Kidney epithelial cell (primary cell): ENCODE data around the gene FAM177B. TPM values are rescaled to one million over a fixed set of nuclear protein-coding genes. Genes with fewer than 3 reads are reported as not detected.
A peak's percentile ranks its signal among the peaks of the same experiment; 100 is the strongest.

Experiments used
- DNase-seq: peaks from one replicate; pipeline ENCODE4 v3.0.0-alpha.2; 2010; ENCODE audit warnings: low read depth
- H3K27me3 ChIP-seq: 2 replicates; pipeline ENCODE4 v1.6.0; 2011; ENCODE audit warnings: low read length; ENCODE audit not compliant: control insufficient read depth, insufficient read depth
- H3K36me3 ChIP-seq: 2 replicates; pipeline ENCODE4 v1.5.1; 2011; ENCODE audit warnings: low read length; ENCODE audit not compliant: control insufficient read depth, insufficient read depth
- H3K4me3 ChIP-seq: 2 replicates; pipeline ENCODE4 v1.5.1; 2011; ENCODE audit warnings: low read depth, mild to moderate bottlenecking, control low read depth, low read length
- total RNA-seq: library from RNA; depleted of rRNA; stranded (reverse); fragments of >200 nt; gene quantifications from 2 replicates; pipeline ENCODE4 v1.2.3, GENCODE V29; 2015
- TF ChIP-seq, protein P1 (sequence below): IDR thresholded peaks from 2 replicates; pipeline ENCODE4 v1.5.1; 2011; ENCODE audit warnings: mild to moderate bottlenecking, moderate library complexity, low read length, control low read depth, inconsistent platforms; ENCODE audit not compliant: insufficient read depth, poor library complexity, severe bottlenecking

FAM177B gene
- total RNA-seq, 1 donor from 2014 or later, result not detected

DNA sequence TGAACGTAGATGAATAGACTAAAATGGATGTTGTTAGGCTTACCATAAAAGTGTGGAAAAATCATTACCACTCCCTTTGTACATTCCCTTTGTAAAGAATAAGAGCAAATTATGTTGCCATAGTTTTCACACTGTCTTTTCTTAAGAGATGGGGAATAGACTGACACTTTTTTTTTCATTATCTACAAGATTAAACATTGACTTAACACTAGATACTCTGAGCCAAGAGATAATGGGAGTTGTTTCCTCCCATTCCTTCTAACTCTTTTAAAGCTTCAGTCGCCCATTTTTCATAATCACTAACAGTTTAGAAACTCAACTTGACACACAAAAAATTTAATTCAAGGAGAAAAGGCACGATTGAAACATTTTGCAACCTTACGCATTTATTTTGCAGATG, 34.8 kb upstream of the FAM177B start:
- DNase-seq, result no peak
- no peaks in the 10 kb centered on the region for H3K27me3 ChIP-seq
- TF ChIP-seq, protein P1, sequence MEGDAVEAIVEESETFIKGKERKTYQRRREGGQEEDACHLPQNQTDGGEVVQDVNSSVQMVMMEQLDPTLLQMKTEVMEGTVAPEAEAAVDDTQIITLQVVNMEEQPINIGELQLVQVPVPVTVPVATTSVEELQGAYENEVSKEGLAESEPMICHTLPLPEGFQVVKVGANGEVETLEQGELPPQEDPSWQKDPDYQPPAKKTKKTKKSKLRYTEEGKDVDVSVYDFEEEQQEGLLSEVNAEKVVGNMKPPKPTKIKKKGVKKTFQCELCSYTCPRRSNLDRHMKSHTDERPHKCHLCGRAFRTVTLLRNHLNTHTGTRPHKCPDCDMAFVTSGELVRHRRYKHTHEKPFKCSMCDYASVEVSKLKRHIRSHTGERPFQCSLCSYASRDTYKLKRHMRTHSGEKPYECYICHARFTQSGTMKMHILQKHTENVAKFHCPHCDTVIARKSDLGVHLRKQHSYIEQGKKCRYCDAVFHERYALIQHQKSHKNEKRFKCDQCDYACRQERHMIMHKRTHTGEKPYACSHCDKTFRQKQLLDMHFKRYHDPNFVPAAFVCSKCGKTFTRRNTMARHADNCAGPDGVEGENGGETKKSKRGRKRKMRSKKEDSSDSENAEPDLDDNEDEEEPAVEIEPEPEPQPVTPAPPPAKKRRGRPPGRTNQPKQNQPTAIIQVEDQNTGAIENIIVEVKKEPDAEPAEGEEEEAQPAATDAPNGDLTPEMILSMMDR, result no peak
- H3K4me3 ChIP-seq, result no peak overlapping the region
- no peaks in the 10 kb centered on the region for H3K36me3 ChIP-seq

DNA sequence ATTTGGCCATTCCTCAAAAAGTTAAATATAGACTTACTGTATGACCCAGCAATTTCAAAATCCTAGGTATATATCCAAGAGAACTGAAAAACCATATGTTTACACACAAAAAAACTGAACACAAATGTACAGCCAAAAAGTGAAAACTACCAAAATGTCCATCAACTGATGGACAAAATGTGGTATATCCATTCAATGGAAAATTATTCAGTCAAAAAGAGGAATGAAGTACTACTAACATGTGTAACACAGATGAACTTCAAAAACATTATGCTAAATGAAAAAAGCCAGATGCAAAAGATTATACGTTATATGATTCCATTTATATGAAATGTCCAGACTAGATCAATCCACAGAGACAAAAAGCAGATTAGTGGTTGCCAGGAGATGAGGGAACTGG, 32.7 kb upstream of the FAM177B start:
- no peaks in the 10 kb centered on the region for H3K27me3 ChIP-seq

DNA sequence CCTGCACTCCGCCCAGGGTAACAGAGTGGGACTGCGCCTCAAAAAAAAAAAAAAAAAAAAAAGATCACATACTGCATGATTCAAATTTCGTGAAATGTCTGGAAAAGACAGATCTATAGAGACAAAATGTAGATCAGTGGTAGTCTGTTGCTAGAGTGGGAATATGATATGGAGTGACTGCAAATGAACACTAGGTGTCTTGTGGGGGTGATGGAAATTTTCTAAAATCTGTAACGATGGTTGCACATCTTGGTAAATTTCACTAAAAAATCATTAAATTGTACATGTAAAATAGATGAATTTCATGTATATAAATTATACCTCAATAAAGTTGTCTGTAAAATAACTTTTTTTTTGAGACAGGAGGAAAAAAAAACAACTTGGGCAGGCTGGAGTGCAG, 30.2 kb upstream of the FAM177B start:
- Histone ChIP-seq H3K27me3 (no peaks in the 10 kb centered on the region), H3K4me3 (no peak overlapping the region), H3K36me3 (no peaks in the 10 kb centered on the region)
- no peak for DNase-seq
- TF ChIP-seq, protein P1, result no peak

More for the DNA sequence above, 32.7 kb upstream of the FAM177B start:
- TF ChIP-seq, protein P1, result no peak
- Histone ChIP-seq H3K4me3 (no peak overlapping the region), H3K36me3 (no peaks in the 10 kb centered on the region)
- no peak for DNase-seq

DNA sequence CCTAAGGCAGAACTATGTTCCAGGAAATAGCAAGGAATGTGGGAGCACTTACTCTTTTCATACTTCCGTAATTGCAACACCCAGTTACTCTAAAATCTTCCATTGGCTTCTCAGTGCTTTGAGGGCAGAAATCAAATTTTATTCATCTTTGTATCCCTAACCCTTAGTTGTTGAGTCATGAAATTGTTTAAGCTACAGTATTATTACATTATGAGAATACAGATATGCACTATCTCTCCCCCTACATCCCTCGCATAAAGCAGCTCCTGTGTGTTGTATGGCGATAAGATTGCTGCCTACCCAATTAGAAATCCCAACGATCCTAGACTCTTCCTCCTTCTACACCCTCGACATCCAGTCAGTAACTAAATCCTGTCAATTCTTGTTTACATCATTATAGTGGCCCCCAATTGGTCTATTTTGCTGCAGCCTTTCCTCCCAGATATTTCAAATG, 27.3 kb upstream of the FAM177B start:
- H3K36me3 ChIP-seq, result no peaks in the 10 kb centered on the region
- DNase-seq, result no peak
- no peak overlapping the region for H3K4me3 ChIP-seq
- TF ChIP-seq, protein P1, result no peak
- H3K27me3 ChIP-seq, result no peaks in the 10 kb centered on the region

DNA sequence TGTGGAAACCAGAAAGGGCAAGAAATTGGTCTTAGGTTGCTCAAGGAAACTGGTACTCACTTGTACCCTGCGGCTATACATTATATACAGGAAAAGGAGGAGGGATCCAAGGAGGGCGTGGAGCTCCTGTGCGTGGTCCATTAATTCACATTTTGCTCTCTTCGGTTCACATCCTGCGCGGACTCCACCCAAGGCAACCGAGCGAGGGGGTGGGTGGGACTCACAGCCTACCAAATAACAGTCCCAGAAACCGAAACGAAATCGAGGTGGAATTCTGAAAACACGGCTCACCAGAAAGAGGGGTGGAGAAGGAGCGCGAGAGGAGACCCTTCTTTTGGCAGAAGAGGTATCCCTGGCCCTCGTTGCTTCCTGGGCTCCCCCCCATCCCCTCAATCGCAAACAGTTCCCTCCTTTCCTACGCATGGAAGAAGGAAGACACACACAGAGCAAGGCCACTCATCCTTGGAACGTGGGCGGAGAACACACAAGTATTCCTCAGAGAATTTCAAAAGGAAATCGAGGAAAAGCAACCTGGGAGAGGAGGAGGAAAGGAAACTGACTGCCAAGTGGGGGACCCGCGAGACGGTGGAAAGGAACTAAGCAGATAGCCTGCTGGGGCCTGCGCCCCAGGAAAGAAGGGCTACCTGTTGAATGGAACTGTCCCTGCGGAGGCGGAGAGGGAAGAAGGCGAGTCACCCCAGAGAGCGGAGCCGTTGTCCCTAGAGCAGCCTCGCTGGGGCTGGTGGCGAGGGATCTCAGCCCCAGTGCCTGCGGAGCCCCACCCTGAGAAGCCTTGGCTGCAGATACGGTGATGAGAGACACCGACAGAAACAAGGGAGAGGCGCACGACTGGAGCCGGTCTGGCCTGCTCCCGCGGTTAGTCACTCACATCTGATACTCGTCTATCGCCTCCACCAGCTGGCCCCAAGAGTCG, 25.4 kb upstream of the FAM177B start:
- H3K36me3 ChIP-seq, result no peaks in the 10 kb centered on the region
- H3K27me3 ChIP-seq, result no peaks in the 10 kb centered on the region
- peak overlapping the region; percentile 59 for H3K4me3 ChIP-seq
- peak; percentile 2 for DNase-seq
- TF ChIP-seq, protein P1, result no peak
